K562 (cell line): ENCODE data around the gene TCFL5. TPM values are rescaled to one million over a fixed set of nuclear protein-coding genes. Genes with fewer than 3 reads are reported as not detected.
A peak's percentile ranks its signal among the peaks of the same experiment; 100 is the strongest.

ENCODE experiments used
- CBFA2T2 ChIP-seq: fragments of 450-650 bp; conservative IDR thresholded peaks from 2 replicates; pipeline ENCODE4 v1.6.1; 2017; ENCODE audit warnings: mild to moderate bottlenecking
- CCNT2 ChIP-seq: IDR thresholded peaks from 2 replicates; pipeline ENCODE4 v1.6.1; 2011; ENCODE audit warnings: borderline replicate concordance, low read depth, mild to moderate bottlenecking, moderate library complexity, mixed read lengths, low read length; ENCODE audit not compliant: insufficient read length; ENCODE audit errors: extremely low read depth
- E2F4 ChIP-seq: sonication (generic); formaldehyde crosslinking; IDR thresholded peaks from 2 replicates; pipeline ENCODE4 v1.8.0; 2022; ENCODE audit warnings: mild to moderate bottlenecking, low read depth, missing genetic modification reagents
- HMGN3 ChIP-seq: IDR thresholded peaks from 2 replicates; pipeline ENCODE4 v1.6.1; 2011; ENCODE audit warnings: borderline replicate concordance, low read depth, mild to moderate bottlenecking, mixed read lengths, low read length; ENCODE audit not compliant: insufficient read length; ENCODE audit errors: extremely low read depth
- JUN ChIP-seq, 2 experiments: sonication (generic) in 1 of 2; formaldehyde crosslinking in 1 of 2; IDR thresholded peaks; 2 replicates each; pipeline versions ENCODE4 v1.6.1 to v1.8.0; 2012 to 2022; ENCODE audit warnings: borderline replicate concordance in 2 of 2, mild to moderate bottlenecking in 2 of 2, improper control_type of control experiment in 1 of 2, low read depth in 1 of 2, low read length in 1 of 2, missing genetic modification reagents in 1 of 2
- MBD1 ChIP-seq: fragments of 250-450 bp; sonication (Bioruptor Pico); IDR thresholded peaks from 2 replicates; pipeline ENCODE4 v1.8.0; 2022; ENCODE audit warnings: inconsistent platforms
- MITF ChIP-seq: IDR thresholded peaks from 2 replicates; pipeline ENCODE4 v1.6.1; 2014; ENCODE audit warnings: antibody characterized with exemption
- ZNF592 ChIP-seq: fragments of 450-650 bp; IDR thresholded peaks from 2 replicates; pipeline ENCODE4 v1.6.1; 2017; ENCODE audit warnings: antibody characterized with exemption, mild to moderate bottlenecking
- ZNF609 ChIP-seq: sonication (generic); formaldehyde crosslinking; IDR thresholded peaks from 2 replicates; pipeline ENCODE4 v1.8.1; 2023; ENCODE audit warnings: missing genetic modification reagents, mild to moderate bottlenecking, borderline replicate concordance
- ZNF696 ChIP-seq: fragments of 250-450 bp; sonication (Bioruptor Pico); conservative IDR thresholded peaks from 2 replicates; pipeline ENCODE4 v1.4.0; 2020; ENCODE audit warnings: mild to moderate bottlenecking, moderate library complexity
- polyA plus RNA-seq, 8 experiments: library from polyadenylated mRNA; depleted of rRNA in 4 of 8; stranded (reverse) in 5 of 8; unstranded in 3 of 8; fragments of >200 nt; fragmentation: Nextera tagmentation in 2 of 8; fragmentation: Illumina TruSeq in 1 of 8; extraction: Ambion mirVana in 2 of 8; extraction: Trizol in 1 of 8; gene quantifications; 2 replicates each; pipeline versions ENCODE4 v1.2.1 to v1.2.3, GENCODE V29; 2011 to 2014; ENCODE audit warnings: inconsistent platforms in 1 of 8, missing spikeins in 1 of 8
- total RNA-seq, 7 experiments: library from RNA; depleted of rRNA in 6 of 7; stranded (reverse); fragments of >200 nt in 6 of 7; fragmentation: Illumina TruSeq in 2 of 7; extraction: Trizol in 2 of 7; gene quantifications; 2 replicates each; pipeline versions ENCODE4 v1.2.1 to v1.2.3, GENCODE V29; 2011 to 2021; ENCODE audit warnings: low replicate concordance in 1 of 7

TCFL5 gene
- total and polyA plus RNA-seq, 9 of the 15 experiments (the other 6 are each of a cell fraction or from before 2014, with no cell fraction given), result 1.00 to 12.6 (median 9.1) TPM

GRCh38 chr20:62875419-62876361 is 14.1 kb upstream of the TCFL5 start (continued):
- TF ChIP-seq MBD1 (CRISPR knock-in tag) (no peak), HMGN3 (peak; percentile 41), ZNF592 (peak; percentile 65; the same call in 1 of the 2 replicates), E2F4 (CRISPR knock-in tag) (peak; percentile 78), JUN (IDR thresholded peaks at IDR 0.05; ENCODE audit: borderline replicate concordance, low read depth, low read length) (peak; percentile 37; the same call in 1 of the 2 replicates), JUN (CRISPR knock-in tag; IDR thresholded peaks at IDR 0.05; ENCODE audit: borderline replicate concordance) (no peak), MITF (peak; percentile 90), ZNF609 (no peak), ZNF696 (CRISPR knock-in tag) (no peak), CBFA2T2 (peak; percentile 26; the same call in 1 of the 2 replicates), CCNT2 (no peak)
